Right ventricle myocardium superior (tissue), 1 donor: ENCODE measurements around the gene LAMB4. TPM values are rescaled to one million over a fixed set of nuclear protein-coding genes. Genes with fewer than 3 reads are reported as not detected.

ENCODE experiments used
- ATAC-seq: fragments of 200-7000 bp; cut with Tn5 transposase; one replicate; pipeline ENCODE4 v1.9.1; 2020; ENCODE audit warnings: mild to moderate bottlenecking; ENCODE audit not compliant: poor library complexity
- DNase-seq: peaks from one replicate; pipeline ENCODE4 v3.0.0-alpha.2; 2020
- intact Hi-C: fragments of 100-400 bp; cut with DNase I; formaldehyde crosslinking; loops from one replicate; pipeline ENCODE4 v1.11.2; 2022
- total RNA-seq: library from RNA; stranded (reverse); fragmentation: NEBNext Ultra II Directional; extraction: Animal tissue kit (Norgen Biotek cat#: 25700); gene quantifications from one replicate; pipeline ENCODE4 v1.2.1, GENCODE V29; 2021
- donor health status: DM: no; HTN: yes; CAD: no; lungs with severe emphysema.

LAMB4 gene
- total RNA-seq, 1 donor from 2014 or later, result 0.30 TPM

DNA sequence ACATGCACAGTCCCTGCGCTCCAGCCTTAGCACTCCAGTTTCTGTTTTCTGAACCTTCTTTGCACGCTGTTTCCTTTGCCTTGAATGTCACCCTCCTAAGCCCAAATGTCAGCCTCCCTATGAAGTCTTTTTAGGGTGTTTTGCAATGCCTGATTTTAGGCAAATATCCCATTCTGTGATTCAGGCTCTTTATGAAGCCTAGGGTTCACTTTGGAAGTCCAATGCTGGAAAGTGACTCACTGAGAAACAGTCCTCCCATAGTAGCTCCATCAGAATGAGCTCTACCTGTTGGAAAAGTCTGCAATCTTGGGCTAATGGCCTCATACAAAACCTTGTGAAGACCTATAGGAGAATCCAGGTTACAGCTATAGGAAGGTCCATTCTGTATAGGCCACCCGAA is 5.3 kb downstream of the LAMB4 start:
- intact Hi-C loops, result no loop called here
- ATAC-seq (no peak), DNase-seq (no peak)

DNA sequence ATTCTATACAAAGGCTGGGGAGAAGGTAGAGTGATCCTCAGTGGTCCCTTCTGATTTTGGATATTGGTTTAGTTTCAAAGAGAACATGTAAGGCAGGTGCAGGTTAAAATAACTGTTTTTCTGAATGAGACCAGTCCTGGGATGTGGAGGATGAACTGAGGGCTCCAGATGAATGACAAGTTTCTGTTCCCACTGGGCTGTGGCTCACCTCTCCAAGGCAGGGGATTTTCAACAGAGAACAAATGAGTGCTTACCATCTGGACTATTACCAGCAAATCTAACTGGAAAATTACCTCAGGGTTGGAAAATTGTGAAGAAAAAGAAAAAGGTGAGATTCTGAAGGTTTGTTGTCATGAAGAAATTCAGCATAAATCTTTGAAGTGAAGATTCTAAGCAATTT is 8.0 kb downstream of the LAMB4 start:
- ATAC-seq, result no peak
- intact Hi-C loops, result no loop called here
- DNase-seq, result no peak

DNA sequence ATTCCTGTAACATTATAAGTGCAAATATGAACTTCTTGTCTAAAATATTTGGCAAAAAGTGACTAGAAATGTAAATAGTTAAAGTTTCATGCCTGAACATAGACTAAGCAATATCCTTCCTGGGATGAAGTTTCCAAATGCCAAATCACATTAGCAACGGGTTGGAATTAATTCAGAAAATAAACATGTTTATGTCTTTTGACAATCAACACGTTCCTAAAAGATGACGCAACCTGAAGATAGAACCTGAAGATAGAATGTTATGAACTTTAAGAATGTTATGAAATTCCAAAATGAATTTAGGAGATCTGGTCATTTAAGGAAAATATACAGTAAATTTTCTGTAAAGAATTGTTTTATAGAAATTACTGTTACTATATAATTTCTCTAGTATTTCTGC is 9.2 kb downstream of the LAMB4 start:
- no peak for DNase-seq
- intact Hi-C loops, result no loop called here
- ATAC-seq, result no peak

DNA sequence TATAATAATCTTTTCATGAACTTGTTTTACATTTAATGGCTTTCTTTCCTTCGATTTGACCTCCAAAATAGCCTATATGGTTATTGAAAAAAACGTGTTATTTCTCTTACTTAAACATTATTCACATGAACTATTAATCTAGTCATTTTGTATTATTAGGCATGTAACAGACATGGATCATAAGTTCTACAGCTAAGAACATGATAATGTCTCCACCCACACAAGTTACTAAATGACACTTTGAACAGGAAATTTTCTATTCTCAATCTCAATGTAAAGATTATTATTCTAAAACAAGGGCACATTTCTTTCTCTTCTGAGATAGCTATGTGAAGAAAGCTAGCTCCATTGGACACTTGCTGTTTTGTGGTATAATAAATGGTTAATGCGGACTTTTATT is 10.0 kb downstream of the LAMB4 start:
- no peak for DNase-seq
- ATAC-seq, result no peak
- intact Hi-C loops, result no loop called here

DNA sequence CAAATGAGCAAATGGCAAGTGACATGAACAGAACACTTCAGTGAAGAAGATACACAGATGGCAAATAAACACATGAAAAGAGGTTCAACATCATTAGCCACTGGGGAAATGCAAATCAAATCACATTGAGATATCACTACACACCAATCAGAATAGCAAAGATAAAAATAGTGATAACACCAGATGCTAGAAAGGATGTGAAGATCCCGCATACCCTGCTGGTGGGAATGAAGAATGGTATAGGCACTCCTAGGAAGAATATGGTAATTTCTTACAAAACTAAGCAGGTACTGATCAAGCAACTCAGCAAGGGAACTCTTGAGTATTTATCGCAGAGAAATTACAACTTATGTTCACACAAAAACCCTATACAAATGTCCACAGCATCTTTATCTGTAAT is 11.2 kb downstream of the LAMB4 start:
- intact Hi-C loops, result no loop called here
- ATAC-seq, result no peak
- no peak for DNase-seq

DNA sequence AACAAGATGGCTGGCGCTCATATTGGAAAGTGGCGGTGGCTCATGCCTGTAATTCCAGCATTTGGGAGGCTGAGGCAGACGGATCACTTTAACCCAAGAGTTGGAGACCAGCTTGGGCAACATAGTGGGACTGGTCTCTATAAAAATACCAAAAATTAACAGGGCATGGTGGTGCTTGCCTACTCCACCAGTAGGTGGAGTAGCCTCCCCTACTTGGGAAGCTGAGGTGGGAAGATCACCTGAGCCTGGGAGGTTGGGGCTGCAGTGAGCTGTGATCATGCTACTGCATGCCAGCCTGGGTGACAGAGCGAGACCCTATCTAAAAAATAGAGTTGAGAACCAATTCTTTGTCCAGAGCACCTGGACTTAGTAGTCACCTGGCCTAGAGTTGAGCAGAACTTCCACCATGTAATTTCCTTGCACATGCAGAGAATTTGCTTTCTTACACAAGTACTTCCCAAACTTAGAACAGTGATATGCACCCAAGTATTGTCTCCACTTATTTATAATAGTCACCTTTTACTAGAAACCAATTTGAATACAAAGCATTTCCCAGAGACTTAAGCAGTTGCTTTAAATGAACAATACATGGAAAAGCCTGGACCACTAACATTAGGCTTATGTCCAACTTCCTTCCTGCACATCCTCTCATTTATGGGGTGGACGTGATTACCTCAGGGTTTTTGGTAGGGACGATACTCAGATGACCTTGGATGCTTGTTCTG is 15.9 kb downstream of the LAMB4 start:
- ATAC-seq (no peak), DNase-seq (no peak)
- intact Hi-C loops, result no loop called here

DNA sequence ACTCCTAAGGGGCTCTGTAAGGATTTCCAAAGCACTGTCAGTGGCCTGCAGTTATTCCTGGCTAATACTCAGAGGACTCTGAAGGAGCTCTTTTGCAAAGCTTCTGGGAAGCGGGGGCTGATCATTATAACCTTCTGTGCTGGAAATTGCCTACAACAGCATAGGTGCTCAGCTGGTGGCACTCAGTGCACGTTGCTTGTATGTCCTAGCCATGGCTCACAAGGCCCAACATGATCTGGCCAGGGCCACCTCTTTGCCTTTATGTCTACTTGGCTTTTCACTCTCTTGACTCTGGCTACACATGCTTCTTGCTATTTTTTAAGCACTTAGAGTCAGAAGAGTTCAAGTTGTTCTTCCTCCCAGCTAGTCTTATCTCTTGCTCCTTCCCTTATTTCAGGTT is 17.5 kb downstream of the LAMB4 start:
- no peak for ATAC-seq
- intact Hi-C loops, result no loop called here
- DNase-seq, result no peak

DNA sequence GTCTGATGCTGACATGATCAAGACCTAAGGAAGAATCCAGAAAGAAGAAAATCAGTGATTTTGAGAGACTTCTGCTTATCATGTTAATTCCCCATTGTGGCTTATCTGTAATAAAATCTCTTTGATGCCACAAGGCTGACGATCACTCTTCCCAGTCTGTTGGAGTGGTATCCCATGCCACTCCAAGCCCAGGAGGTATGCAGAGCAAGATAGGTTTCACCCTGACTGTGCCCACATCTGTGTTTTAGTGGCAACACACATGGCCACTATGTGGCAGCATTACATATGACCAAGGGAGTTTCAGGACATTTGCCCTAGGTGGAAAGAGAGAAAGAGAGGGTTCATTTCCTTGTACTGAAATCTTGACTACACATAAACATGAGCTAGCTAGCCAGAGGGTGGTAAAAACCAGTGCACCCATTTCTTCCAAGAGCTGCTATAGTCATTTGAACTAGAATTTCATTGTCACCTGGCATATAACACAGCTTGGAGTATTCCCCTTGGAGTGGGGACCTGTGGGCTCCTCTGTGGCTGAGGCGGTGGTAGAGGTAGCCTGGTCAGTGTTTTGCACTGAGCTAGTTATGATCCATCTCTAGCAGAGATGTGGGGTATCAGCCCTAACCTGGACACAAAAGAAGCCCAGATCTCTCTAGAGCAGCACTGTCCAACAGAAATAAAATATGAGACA is 20.8 kb downstream of the LAMB4 start:
- peak; percentile 51 for ATAC-seq
- intact Hi-C loops, result loop anchor here (5.0 kb wide), 1 partner anchor 33 kb away; no protein-coding TSS in a partner anchor
- DNase-seq, result no peak

DNA sequence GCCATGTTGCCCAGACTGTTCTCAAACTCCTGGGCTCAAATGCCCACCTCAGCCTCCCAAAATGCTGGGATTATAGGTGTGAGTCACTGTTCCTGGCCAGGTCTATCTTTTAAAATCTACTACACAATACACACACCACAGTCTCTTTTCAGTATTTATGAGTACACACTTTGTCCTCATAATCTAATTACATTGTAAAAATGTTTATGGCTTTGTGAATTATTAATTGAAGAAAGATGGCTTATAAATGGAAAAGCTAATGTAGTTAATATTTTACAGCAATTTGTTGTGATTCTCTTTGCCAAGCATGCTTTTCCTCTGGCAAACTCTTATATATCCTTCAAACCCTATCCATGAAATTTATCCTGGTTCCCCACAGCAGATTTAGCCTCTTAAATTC is 22.0 kb downstream of the LAMB4 start:
- no peak for ATAC-seq
- DNase-seq, result no peak
- intact Hi-C loops, result loop anchor here (5.0 kb wide), 1 partner anchor 34 kb away; no protein-coding TSS in a partner anchor

DNA sequence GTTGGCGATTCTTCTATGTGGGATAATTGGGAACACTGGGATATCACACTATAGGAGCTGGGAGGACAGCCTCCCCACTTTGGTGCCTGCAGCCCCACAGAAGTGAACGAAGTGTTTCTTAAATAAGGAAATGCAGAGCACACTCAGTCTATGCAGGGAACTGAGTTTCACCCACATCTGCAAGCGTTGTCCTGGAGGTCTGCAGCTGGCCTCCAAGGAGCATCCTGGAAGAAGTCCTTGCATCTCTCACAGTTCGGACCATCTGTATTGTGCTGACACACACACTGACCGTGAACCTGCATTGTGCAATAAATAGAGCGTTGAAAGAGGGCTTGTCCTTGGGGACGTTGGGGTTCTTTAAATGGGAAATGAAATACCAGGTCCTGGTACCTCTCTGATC is 25.8 kb downstream of the LAMB4 start:
- ATAC-seq (peak; percentile 87), DNase-seq (peak; percentile 41)
- intact Hi-C loops, result no loop called here

DNA sequence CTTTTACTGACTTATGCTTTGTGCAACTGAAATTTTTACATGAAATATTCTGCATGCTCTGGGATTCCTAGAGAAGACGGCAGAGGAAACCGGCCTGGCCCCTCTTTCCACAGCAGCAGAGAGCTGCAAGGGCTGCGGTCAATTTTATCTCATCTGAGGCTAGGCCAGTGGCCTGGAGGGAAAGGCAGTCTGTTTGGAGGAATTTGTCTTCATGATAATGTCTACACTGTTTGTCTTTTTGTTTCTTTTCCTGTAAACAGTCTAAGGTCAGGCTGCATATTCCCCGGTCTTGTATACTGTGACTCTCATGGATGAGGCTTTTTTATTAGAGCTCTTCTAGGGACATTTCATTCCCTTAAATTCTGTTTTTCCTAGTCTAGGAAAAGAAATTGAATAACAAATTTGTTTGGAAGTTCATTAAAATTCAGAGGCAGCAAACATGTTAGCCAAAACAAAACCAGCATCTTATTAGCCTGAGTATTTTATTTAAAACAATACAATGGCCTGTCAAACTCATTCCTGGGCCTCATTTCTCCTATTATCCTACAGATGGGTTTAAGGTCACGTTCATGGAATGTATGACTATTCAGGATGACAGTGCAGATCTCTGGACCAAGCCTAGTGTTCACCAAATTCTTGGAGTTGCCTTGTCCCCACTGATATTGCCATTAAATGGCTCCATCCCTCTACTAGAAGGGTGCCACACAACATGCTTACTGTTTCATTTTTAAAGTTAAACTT is 26.4 kb downstream of the LAMB4 start:
- DNase-seq (no peak), ATAC-seq (no peak)
- intact Hi-C loops, result no loop called here

DNA sequence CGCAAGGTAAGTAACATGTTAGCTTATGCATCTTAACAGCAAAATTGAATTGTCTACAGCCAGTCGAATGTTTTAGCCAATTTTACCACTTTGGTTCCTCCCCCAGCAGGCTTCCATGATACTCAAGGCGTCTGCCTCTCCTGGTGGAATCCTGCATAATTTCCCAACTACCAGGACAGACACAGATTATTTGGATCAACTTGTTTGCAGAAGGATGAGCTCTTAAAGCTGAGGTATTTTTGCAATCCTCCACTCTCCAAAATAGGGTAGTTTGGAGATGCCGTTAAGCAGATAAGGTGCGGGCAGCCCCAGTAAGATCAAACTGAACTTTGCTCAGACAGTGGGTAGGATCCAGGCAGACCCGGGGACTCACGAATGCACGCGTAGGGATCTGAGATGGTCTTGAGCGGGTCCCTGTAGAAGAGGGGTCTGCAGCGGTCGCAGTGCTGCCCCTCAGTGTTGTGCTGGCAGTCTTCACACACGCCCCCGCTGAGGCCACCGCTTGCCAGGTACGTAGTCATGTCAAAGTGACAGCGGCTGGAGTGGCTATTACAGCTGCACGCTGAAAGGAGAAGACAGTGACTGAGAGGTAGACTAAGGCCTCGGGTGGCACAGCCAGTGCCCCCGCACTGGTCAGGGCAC is 27.4 kb downstream of the LAMB4 start:
- no peak for ATAC-seq
- no peak for DNase-seq

DNA sequence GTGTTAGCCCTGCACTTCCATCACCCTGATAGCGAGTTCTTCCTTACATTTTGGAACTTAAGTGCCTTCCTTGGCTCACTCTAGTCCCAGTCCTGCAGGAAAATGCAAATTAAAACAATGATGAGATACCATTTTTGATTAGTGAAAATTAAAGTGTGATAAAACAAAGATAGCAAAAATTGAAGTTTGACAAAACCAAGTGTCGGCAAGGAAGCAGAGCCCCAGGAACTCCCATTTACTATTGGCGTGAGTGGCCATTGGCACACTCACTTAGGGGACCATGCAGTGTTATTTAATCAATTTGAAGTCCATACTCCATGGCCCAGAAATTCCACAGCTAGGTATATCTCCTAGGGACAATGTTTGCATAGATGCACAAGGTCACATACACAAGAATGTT is 28.4 kb downstream of the LAMB4 start:
- DNase-seq, result no peak
- no peak for ATAC-seq
- intact Hi-C loops, result no loop called here

More for the DNA sequence above, 27.4 kb downstream of the LAMB4 start:
- intact Hi-C loops, result no loop called here

DNA sequence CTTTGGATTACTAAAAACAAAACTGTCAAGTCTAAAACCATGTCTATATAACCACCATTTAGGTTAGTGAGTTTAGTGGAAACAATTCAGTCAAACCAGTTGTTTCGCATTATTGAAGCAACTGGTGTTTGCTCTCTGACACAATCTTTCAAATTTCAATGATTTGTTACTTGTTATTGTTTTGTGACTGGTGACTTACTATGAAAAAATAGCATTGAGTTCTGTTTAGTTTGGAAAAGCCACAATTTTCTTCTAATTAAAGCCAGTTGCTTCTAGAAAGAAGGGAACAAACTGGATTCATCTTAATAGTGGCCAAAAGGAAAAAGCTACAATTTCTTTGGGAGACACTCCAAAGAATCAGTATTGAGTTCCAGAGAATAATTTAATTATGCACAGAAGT is 30.4 kb downstream of the LAMB4 start:
- no peak for ATAC-seq
- intact Hi-C loops, result no loop called here
- DNase-seq, result no peak

DNA sequence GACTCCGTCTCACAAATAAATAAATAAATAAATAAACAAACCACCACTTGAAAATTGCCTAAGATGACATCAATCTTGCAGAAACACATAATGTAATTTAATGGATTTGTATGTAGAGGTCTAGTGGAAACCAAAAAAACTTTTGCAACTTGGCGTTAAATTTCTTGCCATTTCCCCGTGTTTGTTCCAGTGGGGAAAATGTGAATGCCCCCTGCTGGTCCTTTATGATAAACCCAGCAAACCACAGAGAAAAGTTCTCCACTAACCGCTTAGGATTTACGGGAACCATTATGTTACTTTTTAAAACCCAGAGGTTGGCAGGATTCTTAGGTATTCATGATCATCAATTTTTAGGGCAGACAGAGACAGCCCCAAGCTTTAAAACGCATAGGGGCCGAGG is 32.5 kb downstream of the LAMB4 start:
- DNase-seq (no peak), ATAC-seq (no peak)
- intact Hi-C loops, result no loop called here

DNA sequence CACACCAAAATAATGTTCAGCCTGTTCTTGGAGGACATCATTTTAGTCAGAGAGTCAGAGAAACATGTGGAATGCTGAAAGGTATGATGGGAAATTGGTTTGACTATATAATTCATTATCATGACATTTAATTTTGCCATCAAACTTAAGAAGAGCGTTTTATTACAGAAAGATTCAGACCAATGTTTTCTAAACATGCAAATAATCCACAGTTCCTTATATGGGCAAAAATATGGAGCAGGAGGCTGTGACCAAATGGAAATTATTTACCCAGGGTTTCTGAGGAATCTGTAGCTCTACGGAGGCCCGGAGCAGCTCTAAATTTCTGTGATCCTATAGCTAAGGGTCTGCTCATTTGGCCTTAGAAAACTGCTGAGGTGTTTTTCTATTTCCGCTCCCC is 33.2 kb downstream of the LAMB4 start:
- ATAC-seq (no peak), DNase-seq (no peak)
- intact Hi-C loops, result no loop called here

DNA sequence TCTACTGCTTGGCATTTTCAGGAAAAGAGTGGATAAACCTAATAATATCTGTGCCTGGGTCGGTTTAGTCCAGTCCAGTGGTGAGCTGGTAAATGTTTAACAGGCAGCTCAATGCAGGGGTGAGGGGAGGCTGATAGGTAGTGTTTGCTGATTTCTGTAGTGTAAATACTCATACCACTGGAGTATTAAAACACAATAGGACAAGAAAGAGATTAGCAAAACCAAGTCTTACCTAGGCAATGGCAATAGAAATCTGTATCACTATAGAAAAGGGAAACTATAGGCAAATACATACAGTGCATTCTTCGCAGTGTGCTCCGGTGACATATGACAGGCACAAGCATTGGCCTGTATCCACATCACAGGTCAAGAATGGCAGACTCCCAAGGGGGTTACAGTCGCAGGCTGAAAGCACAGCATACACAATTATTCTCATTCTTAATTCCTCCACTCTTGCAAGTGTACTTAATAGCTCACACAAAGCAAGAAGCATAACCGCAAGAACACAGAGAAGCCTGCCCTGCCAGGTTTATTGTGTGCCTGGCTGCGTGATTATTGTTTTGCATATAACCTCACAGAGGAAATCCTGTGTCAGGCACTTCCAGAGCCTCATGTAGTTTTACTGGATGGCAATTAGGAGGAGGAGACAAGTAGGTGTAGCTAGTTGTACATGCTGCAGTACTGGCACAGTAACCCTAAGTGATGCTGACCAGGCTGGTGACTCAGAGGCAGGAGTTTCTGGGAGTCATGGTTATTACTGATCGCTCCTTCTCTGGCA is 35.0 kb downstream of the LAMB4 start:
- intact Hi-C loops, result no loop called here
- peak; percentile 56 for ATAC-seq
- no peak for DNase-seq

DNA sequence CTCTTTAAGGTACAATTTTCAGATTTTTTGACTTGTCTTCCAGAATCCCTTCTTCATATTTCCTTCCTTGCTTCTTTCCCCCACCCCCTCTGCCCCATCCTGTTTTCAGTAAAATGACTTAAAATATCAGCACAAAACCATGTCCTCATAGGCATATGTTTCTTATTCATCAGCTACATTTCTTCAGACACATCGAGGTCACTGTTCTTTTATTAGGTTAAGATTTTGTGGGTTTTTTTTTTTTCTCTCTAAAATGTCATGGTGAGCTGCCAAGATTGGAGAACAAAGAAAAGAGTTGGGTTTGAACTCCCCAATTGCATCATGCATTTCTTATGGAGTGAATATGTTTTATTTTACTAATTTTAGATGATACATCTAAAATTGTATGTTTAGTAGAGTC is 35.8 kb downstream of the LAMB4 start:
- DNase-seq, result no peak
- ATAC-seq, result peak; percentile 71
- intact Hi-C loops, result no loop called here

DNA sequence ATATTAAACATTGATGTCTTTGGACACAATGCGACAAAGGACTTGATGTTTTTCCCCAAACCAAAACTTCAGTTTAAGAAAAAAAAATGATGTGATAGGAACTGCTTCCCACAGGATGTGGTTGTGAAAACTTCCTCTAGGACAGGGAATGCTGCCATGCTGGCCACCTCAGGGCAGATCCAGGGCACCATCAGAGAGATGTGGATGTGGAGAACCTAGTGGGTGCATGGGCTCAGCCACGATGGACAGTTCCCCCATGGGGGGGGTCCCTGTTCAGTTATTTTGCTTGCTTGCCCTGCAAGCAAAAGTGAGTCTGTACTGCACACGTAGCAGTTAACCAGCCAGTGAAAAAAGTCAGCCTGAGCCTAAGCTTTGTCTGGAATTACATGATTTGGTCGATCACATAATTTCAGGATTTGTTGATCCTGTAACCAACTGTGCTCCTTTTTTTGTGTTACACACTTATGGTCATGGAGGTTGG is 36.3 kb downstream of the LAMB4 start:
- ATAC-seq (peak; percentile 63), DNase-seq (no peak)
- intact Hi-C loops, result no loop called here
